ENCODE results near the gene P2RY6. TPM values are rescaled to one million over a fixed set of nuclear protein-coding genes. Genes with fewer than 3 reads are reported as not detected.

Gene P2RY6
- total RNA-seq, 4 donors from 2014 or later, result 0.63 to 3.3 (median 0.90) TPM; not detected in 1

- no peak for DNase-seq (ENCODE audit: low spot score in 2 of 2)
- no peak overlapping the region for H3K27ac ChIP-seq
- no peaks in the 10 kb centered on the region for H3K36me3 ChIP-seq
- H3K9me3 ChIP-seq, result no peaks in the 10 kb centered on the region
- H3K4me1 ChIP-seq, result peaks cover 0 to 3% (median 0%) of the 10 kb centered on the region in 4 donors
- WGBS, 2 donors, result 81 to 90% methylated on average over 3 of the region's 3 CpGs
- H3K4me3 ChIP-seq, result no peak overlapping the region
- TF ChIP-seq, protein P1, sequence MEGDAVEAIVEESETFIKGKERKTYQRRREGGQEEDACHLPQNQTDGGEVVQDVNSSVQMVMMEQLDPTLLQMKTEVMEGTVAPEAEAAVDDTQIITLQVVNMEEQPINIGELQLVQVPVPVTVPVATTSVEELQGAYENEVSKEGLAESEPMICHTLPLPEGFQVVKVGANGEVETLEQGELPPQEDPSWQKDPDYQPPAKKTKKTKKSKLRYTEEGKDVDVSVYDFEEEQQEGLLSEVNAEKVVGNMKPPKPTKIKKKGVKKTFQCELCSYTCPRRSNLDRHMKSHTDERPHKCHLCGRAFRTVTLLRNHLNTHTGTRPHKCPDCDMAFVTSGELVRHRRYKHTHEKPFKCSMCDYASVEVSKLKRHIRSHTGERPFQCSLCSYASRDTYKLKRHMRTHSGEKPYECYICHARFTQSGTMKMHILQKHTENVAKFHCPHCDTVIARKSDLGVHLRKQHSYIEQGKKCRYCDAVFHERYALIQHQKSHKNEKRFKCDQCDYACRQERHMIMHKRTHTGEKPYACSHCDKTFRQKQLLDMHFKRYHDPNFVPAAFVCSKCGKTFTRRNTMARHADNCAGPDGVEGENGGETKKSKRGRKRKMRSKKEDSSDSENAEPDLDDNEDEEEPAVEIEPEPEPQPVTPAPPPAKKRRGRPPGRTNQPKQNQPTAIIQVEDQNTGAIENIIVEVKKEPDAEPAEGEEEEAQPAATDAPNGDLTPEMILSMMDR (IDR thresholded peaks at IDR 0.05), result no peak
- no peak for TF ChIP-seq EP300 (IDR thresholded peaks at IDR 0.05)
- no peak for TF ChIP-seq POLR2A (IDR thresholded peaks at IDR 0.05)
- no peaks in the 10 kb centered on the region for H3K27me3 ChIP-seq
Measured at GRCh38 chr11:73248526-73249185, 23.5 kb upstream of the P2RY6 start.

DNA sequence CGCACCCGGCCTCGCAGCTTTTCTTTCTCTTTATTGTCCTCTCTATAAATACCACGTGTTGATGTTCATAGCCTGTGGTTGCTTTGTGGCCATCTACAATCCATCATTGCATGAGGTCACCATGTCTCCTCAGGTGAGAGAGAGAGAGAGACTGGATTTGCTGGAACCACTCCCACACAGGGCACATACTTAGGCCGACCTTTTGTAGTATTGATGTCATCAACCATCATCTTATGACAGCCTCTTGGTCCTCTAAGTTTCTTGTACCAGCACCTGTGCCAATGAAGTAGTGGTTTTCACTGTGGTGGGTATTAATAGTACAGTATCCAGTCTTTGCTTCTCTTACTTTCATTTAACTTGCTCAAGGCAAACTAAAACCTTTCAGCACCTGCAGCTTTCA, 22.8 kb upstream of the P2RY6 start:
- H3K4me1 ChIP-seq, result peaks cover 0 to 3% (median 0%) of the 10 kb centered on the region in 4 donors
- H3K27me3 ChIP-seq, result no peaks in the 10 kb centered on the region
- DNase-seq (ENCODE audit: low spot score in 2 of 2), result no peak
- H3K27ac ChIP-seq, result no peak overlapping the region
- H3K9me3 ChIP-seq, result no peaks in the 10 kb centered on the region
- H3K36me3 ChIP-seq, result no peaks in the 10 kb centered on the region
- H3K4me3 ChIP-seq, result no peak overlapping the region
- TF ChIP-seq, protein P1 (IDR thresholded peaks at IDR 0.05), result no peak
- TF ChIP-seq EP300 (IDR thresholded peaks at IDR 0.05) (no peak), POLR2A (IDR thresholded peaks at IDR 0.05) (no peak)
- WGBS, 2 donors, result 83 to 89% methylated on average over 5 of the region's 5 CpGs

- DNase-seq (ENCODE audit: low spot score in 2 of 2), result no peak
- H3K4me1 ChIP-seq, result peaks cover 0 to 3% (median 0%) of the 10 kb centered on the region in 4 donors
Measured at GRCh38 chr11:73249853-73250783, 22.0 kb upstream of the P2RY6 start.

DNA sequence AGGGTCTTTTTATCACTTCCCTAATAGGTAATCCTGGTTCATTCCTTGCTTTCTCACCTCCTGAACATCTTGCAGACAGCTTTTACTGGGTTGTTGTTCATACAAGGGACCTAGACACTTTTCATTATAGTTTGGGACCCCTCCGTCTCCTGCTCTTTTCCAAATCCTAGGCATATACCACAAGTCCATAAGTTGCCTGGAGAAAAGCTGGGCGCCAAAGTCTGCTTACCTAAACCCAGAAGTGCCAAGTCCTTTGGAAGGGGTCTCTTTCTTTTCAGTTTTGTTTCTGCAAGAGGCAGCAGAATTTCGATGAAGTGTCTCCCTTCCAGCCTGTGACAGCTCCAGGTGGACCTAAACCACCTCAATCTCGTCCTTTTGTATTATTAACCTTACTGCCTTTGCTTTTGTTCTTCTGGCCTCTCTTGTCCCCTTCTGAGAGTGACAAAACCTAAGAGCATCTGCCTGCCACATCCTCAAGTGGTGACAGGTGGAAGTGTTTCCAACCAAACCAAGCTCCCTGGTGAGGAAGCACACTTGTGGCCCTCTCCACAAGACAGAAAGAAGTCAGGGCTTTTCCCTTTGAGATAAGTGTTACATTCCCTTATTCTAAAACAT, 19.5 kb upstream of the P2RY6 start:
- H3K27me3 ChIP-seq, result no peaks in the 10 kb centered on the region
- no peaks in the 10 kb centered on the region for H3K36me3 ChIP-seq
- H3K4me3 ChIP-seq, result no peak overlapping the region
- H3K27ac ChIP-seq, result no peak overlapping the region
- peaks cover 0 to 6% (median 2%) of the 10 kb centered on the region in 4 donors for H3K4me1 ChIP-seq
- TF ChIP-seq EP300 (IDR thresholded peaks at IDR 0.05), result no peak
- TF ChIP-seq POLR2A (IDR thresholded peaks at IDR 0.05), result no peak
- TF ChIP-seq, protein P1 (IDR thresholded peaks at IDR 0.05), result no peak
- no peaks in the 10 kb centered on the region for H3K9me3 ChIP-seq
- 85 to 93% methylated on average over 4 of the region's 4 CpGs for WGBS, 2 donors
- DNase-seq (ENCODE audit: low spot score in 2 of 2), result no peak

More at GRCh38 chr11:73249853-73250783, 22.0 kb upstream of the P2RY6 start:
- no peaks in the 10 kb centered on the region for H3K36me3 ChIP-seq
- H3K4me3 ChIP-seq, result no peak overlapping the region
- H3K27ac ChIP-seq, result no peak overlapping the region
- no peaks in the 10 kb centered on the region for H3K27me3 ChIP-seq
- no peaks in the 10 kb centered on the region for H3K9me3 ChIP-seq
- no peak for TF ChIP-seq EP300 (IDR thresholded peaks at IDR 0.05)
- no peak for TF ChIP-seq POLR2A (IDR thresholded peaks at IDR 0.05)
- TF ChIP-seq, protein P1 (IDR thresholded peaks at IDR 0.05), result no peak
- 94% methylated on average over 11 of the region's 11 CpGs for WGBS, 2 donors
